H1 (cell line): ENCODE measurements around the gene CRTC3. TPM values are rescaled to one million over a fixed set of nuclear protein-coding genes. Genes with fewer than 3 reads are reported as not detected.
A peak's percentile ranks its signal among the peaks of the same experiment; 100 is the strongest.

ENCODE experiments used
- CTCF ChIA-PET: fragments of 300-600 bp; sonication (Branson Sonifier 250); formaldehyde crosslinking; loops from one replicate; lab custom pipeline; 2021; ENCODE audit not compliant: partially characterized antibody; lab: Charles Lee
- POLR2A ChIA-PET: fragments of 300-600 bp; sonication (Branson Sonifier 250); formaldehyde crosslinking; loops from one replicate; lab custom pipeline; 2021; ENCODE audit warnings: inconsistent platforms; ENCODE audit not compliant: partially characterized antibody; lab: Charles Lee
- DNase-seq, 2 experiments: peaks; one replicate each; pipeline versions ENCODE4 v3.0.0 to v3.0.0-alpha.2; 2010 to 2022; ENCODE audit warnings: low spot score in 2 of 2, low read depth in 1 of 2, mixed read lengths in 1 of 2
- FAIRE-seq: peaks from 2 replicates; lab custom pipeline; 2011; peaks lifted over from hg19 to GRCh38; lab: Jason Lieb, UNC
- H2AFZ ChIP-seq: 2 replicates; pipeline ENCODE4 v1.8.1; 2012; ENCODE audit warnings: low read length, inconsistent platforms
- H2AK5ac ChIP-seq: 2 replicates; pipeline ENCODE4 v1.6.1; 2013; ENCODE audit warnings: low read depth, low read length
- H2BK120ac ChIP-seq: replicated peaks from 2 replicates; pipeline ENCODE3; 2013; ENCODE audit warnings: low read depth, low read length, inconsistent platforms
- H2BK12ac ChIP-seq: 2 replicates; pipeline ENCODE4 v1.6.1; 2013; ENCODE audit warnings: low read depth, low read length
- H2BK15ac ChIP-seq: 2 replicates; pipeline ENCODE4 v1.6.1; 2013; ENCODE audit warnings: low read length
- H2BK20ac ChIP-seq: 2 replicates; pipeline ENCODE4 v1.6.1; 2013; ENCODE audit warnings: low read length
- H2BK5ac ChIP-seq: 2 replicates; pipeline ENCODE4 v1.6.1; 2013; ENCODE audit warnings: low read depth, low read length
- H3K14ac ChIP-seq: 2 replicates; pipeline ENCODE4 v1.6.1; 2013; ENCODE audit warnings: inconsistent platforms; ENCODE audit not compliant: insufficient read length
- H3K18ac ChIP-seq: 2 replicates; pipeline ENCODE4 v1.6.1; 2013; ENCODE audit warnings: low read length; ENCODE audit errors: extremely low read depth
- H3K23ac ChIP-seq: 2 replicates; pipeline ENCODE4 v1.6.1; 2013; ENCODE audit warnings: inconsistent platforms; ENCODE audit not compliant: insufficient read length
- H3K23me2 ChIP-seq: 2 replicates; pipeline ENCODE4 v1.6.1; 2013; ENCODE audit warnings: low read depth, low read length
- H3K27ac ChIP-seq: 2 replicates; pipeline ENCODE4 v1.6.1; 2011; ENCODE audit warnings: low read depth, low read length, inconsistent platforms
- H3K27me3 ChIP-seq, 4 experiments: replicated peaks in 1 of 4; 1 replicate in 1 of 4; 2 replicates in 3 of 4; pipeline versions ENCODE4 v1.6.1 to v1.8.1; 2011 to 2013; ENCODE audit warnings: low read length in 3 of 4, mild to moderate bottlenecking in 3 of 4, inconsistent platforms in 2 of 4, mixed read lengths in 2 of 4, moderate library complexity in 1 of 4; ENCODE audit not compliant: control insufficient read depth in 3 of 4, insufficient read depth in 3 of 4; ENCODE audit errors: extremely low read depth in 1 of 4
- H3K36me3 ChIP-seq, 4 experiments: 2 replicates each; pipeline versions ENCODE4 v1.6.1 to v1.8.1; 2011 to 2013; ENCODE audit warnings: mild to moderate bottlenecking in 4 of 4, low read length in 3 of 4, moderate library complexity in 2 of 4, control low read depth in 1 of 4, inconsistent platforms in 1 of 4; ENCODE audit not compliant: insufficient read depth in 4 of 4, control insufficient read depth in 2 of 4
- H3K4ac ChIP-seq: replicated peaks from 2 replicates; pipeline ENCODE3; 2013; ENCODE audit warnings: low read length, low read depth, mixed read lengths, inconsistent platforms; ENCODE audit not compliant: insufficient read length
- H3K4me1 ChIP-seq, 4 experiments: replicated peaks in 1 of 4; 1 replicate in 1 of 4; 2 replicates in 3 of 4; pipeline versions ENCODE4 v1.6.1 to v1.8.1; 2011 to 2013; ENCODE audit warnings: low read length in 3 of 4, inconsistent platforms in 2 of 4, mixed read lengths in 1 of 4; ENCODE audit not compliant: insufficient read depth in 4 of 4, control insufficient read depth in 3 of 4
- H3K4me2 ChIP-seq, 2 experiments: 2 replicates each; pipeline versions ENCODE4 v1.6.1 to v1.8.1; 2011 to 2013; ENCODE audit warnings: low read depth in 2 of 2, low read length in 2 of 2, control low read depth in 1 of 2, inconsistent platforms in 1 of 2, mild to moderate bottlenecking in 1 of 2; ENCODE audit not compliant: insufficient read depth in 1 of 2
- H3K4me3 ChIP-seq, 4 experiments: fragments of 200-600, 300-600 bp in 1 of 4; sonication (generic), shearing (Covaris generic), sonication (Bioruptor Twin) in 1 of 4; 2 replicates each; pipeline versions ENCODE4 v1.5.1 to v1.8.1; 2011 to 2016; ENCODE audit warnings: low read length in 4 of 4, low read depth in 3 of 4, control low read depth in 2 of 4, inconsistent platforms in 2 of 4, mild to moderate bottlenecking in 2 of 4, mixed read lengths in 1 of 4, moderate library complexity in 1 of 4; ENCODE audit not compliant: insufficient read depth in 2 of 4; ENCODE audit errors: extremely low read depth in 1 of 4
- H3K56ac ChIP-seq: replicated peaks from 2 replicates; pipeline ENCODE3; 2013; ENCODE audit warnings: low read depth, mild to moderate bottlenecking, mixed read lengths, low read length, inconsistent platforms; ENCODE audit not compliant: insufficient read length
- H3K79me1 ChIP-seq: 2 replicates; pipeline ENCODE4 v1.6.1; 2013; ENCODE audit warnings: low read depth, low read length, control low read depth
- H3K79me2 ChIP-seq, 2 experiments: 2 replicates each; pipeline versions ENCODE4 v1.6.1 to v1.8.1; 2012 to 2013; ENCODE audit warnings: low read length in 2 of 2, mild to moderate bottlenecking in 2 of 2, inconsistent platforms in 1 of 2; ENCODE audit not compliant: insufficient read depth in 2 of 2, control insufficient read depth in 1 of 2
- H3K9ac ChIP-seq, 4 experiments: replicated peaks in 1 of 4; 1 replicate in 1 of 4; 2 replicates in 3 of 4; pipeline versions ENCODE4 v1.6.1 to v1.8.1; 2011 to 2013; ENCODE audit warnings: low read depth in 3 of 4, low read length in 3 of 4, control low read depth in 2 of 4, mild to moderate bottlenecking in 2 of 4, moderate library complexity in 2 of 4, inconsistent platforms in 1 of 4; ENCODE audit errors: extremely low read depth in 1 of 4
- H3K9me3 ChIP-seq, 2 experiments: 2 replicates each; pipeline versions ENCODE4 v1.6.1 to v1.8.1; 2012 to 2013; ENCODE audit warnings: mild to moderate bottlenecking in 2 of 2, moderate library complexity in 2 of 2, control low read depth in 1 of 2, inconsistent platforms in 1 of 2, low read depth in 1 of 2, low read length in 1 of 2, mixed read lengths in 1 of 2; ENCODE audit not compliant: insufficient read depth in 2 of 2
- H4K20me1 ChIP-seq, 2 experiments: replicated peaks in 1 of 2; 2 replicates each; pipeline versions ENCODE3 to v1.8.1; 2011 to 2013; ENCODE audit warnings: inconsistent platforms in 2 of 2, low read length in 2 of 2, mild to moderate bottlenecking in 1 of 2; ENCODE audit not compliant: insufficient read depth in 2 of 2, control insufficient read depth in 1 of 2
- H4K5ac ChIP-seq: 2 replicates; pipeline ENCODE4 v1.6.1; 2013; ENCODE audit warnings: low read length, low read depth, mixed read lengths, inconsistent platforms; ENCODE audit not compliant: insufficient read length
- H4K8ac ChIP-seq: 2 replicates; pipeline ENCODE4 v1.8.0; 2013; ENCODE audit warnings: mild to moderate bottlenecking, moderate library complexity, low read length, inconsistent platforms; ENCODE audit not compliant: insufficient read depth; ENCODE audit errors: extremely low read depth
- H4K91ac ChIP-seq: replicated peaks from 2 replicates; pipeline ENCODE3; 2013; ENCODE audit warnings: low read length, mixed read lengths, inconsistent platforms; ENCODE audit not compliant: insufficient read length
- CTCF ChIP-seq, 3 experiments: IDR thresholded peaks; 1 replicate in 2 of 3; 2 replicates in 1 of 3; pipeline versions ENCODE4 v1.5.1 to v1.6.1; 2011; ENCODE audit warnings: low read length in 3 of 3, mild to moderate bottlenecking in 3 of 3, inconsistent platforms in 2 of 3, low read depth in 1 of 3, moderate library complexity in 1 of 3; ENCODE audit not compliant: insufficient read depth in 1 of 3; ENCODE audit errors: control extremely low read depth in 1 of 3
- EZH2 ChIP-seq: fragments of 200-600 bp; sonication (generic); IDR thresholded peaks from 2 replicates; pipeline ENCODE4 v1.7.1; 2012; ENCODE audit warnings: low read depth, mild to moderate bottlenecking, moderate library complexity, low read length, inconsistent platforms; ENCODE audit not compliant: severe bottlenecking
- MAFK ChIP-seq: IDR thresholded peaks from 2 replicates; pipeline ENCODE4 v1.6.1; 2012; ENCODE audit warnings: low read depth, mild to moderate bottlenecking, improper control_type of control experiment, low read length
- MAX ChIP-seq: IDR thresholded peaks from 2 replicates; pipeline ENCODE4 v1.6.1; 2012; ENCODE audit warnings: inconsistent platforms
- RAD21 ChIP-seq, 2 experiments: IDR thresholded peaks in 1 of 2; conservative IDR thresholded peaks in 1 of 2; 2 replicates each; pipeline ENCODE4 v1.6.1; 2011; ENCODE audit warnings: low read depth in 2 of 2, low read length in 2 of 2, improper control_type of control experiment in 1 of 2, inconsistent platforms in 1 of 2, mild to moderate bottlenecking in 1 of 2, moderate library complexity in 1 of 2
- RBBP5 ChIP-seq: IDR thresholded peaks from 2 replicates; pipeline ENCODE4 v1.7.1; 2012; ENCODE audit warnings: low read depth, mild to moderate bottlenecking, inconsistent platforms, low read length, moderate library complexity, borderline replicate concordance
- WGBS, 2 experiments: shearing (Covaris generic) in 1 of 2; methylation state at CpG; one replicate each; pipeline versions ENCODE4 v1.1.6 to v1.1.7; 2013 to 2015; ENCODE audit warnings: low lambda C conversion rate in 2 of 2, mixed read lengths in 2 of 2, inconsistent platforms in 1 of 2, low coverage in 1 of 2, missing lambda C conversion rate in 1 of 2; ENCODE audit not compliant: insufficient replicate concordance in 2 of 2, insufficient coverage in 1 of 2, insufficient read length in 1 of 2; ENCODE audit errors: extremely low coverage in 1 of 2, missing lambda C conversion rate in 1 of 2; 5-methylcytosine and 5-hydroxymethylcytosine counted together
- polyA plus RNA-seq, 7 experiments: library from polyadenylated mRNA; depleted of rRNA in 3 of 7; stranded (reverse) in 5 of 7; unstranded in 2 of 7; fragments of >200 nt in 5 of 7; fragments of 200-250 nt in 2 of 7; gene quantifications; 1 replicate in 5 of 7; 2 replicates in 1 of 7; 4 replicates in 1 of 7; pipeline versions ENCODE4 v1.2.1 to v1.2.3, GENCODE V29; 2011 to 2013; ENCODE audit warnings: missing spikeins in 2 of 7, mixed read lengths in 2 of 7
- total RNA-seq: library from RNA; stranded (reverse); fragmentation: NEBNext Ultra II Directional; extraction: Animal tissue kit (Norgen Biotek cat#: 25700); gene quantifications from 2 replicates; pipeline ENCODE4 v1.2.1, GENCODE V29; 2021

CRTC3 gene
- total and polyA plus RNA-seq, 2 of the 8 experiments (the other 6 are each of a cell fraction or from before 2014, with no cell fraction given) = 5.0 to 5.3 TPM

- Histone ChIP-seq H4K20me1 (no peaks in the 10 kb centered on the region), H3K79me2 (no peaks in the 10 kb centered on the region), H3K27me3 (0 out of 7 replicates have a peak, but pooled peaks cover 0 to 5% (median 0%) of the 10 kb centered on the region in 4 experiments), H3K23ac (no peak overlapping the region), H3K4me1 (peaks cover 4 to 16% (median 10%) of the 10 kb centered on the region in 4 experiments), H3K79me1 (no peaks in the 10 kb centered on the region), H3K4me2 (no peak overlapping the region), H3K23me2 (no peaks in the 10 kb centered on the region), H3K56ac (no peak overlapping the region), H3K36me3 (no peaks in the 10 kb centered on the region), H4K5ac (no peak overlapping the region), H3K18ac (no peak overlapping the region), H3K9ac (no peak overlapping the region), H3K14ac (no peak overlapping the region), H2BK5ac (no peak overlapping the region), H3K4ac (no peak overlapping the region), H2AK5ac (no peak overlapping the region), H2BK20ac (no peak overlapping the region), H2BK120ac (no peak overlapping the region), H4K8ac (no peak overlapping the region), H4K91ac (no peak overlapping the region), H2AFZ (no peak overlapping the region), H3K9me3 (no peaks in the 10 kb centered on the region), H2BK12ac (no peak overlapping the region), H3K4me3 (no peak overlapping the region), H3K27ac (no peak overlapping the region), H2BK15ac (no peak overlapping the region)
- DNase-seq = no peak
- FAIRE-seq = no peak
- ChIA-PET POLR2A (interaction anchor here (1.0 kb wide), 2 partner anchors 12 to 18 kb away, joined by 3 read pairs; no protein-coding TSS in a partner anchor), CTCF (interaction anchor here (0.6 to 1.7 kb wide), 14 partner anchors 10 to 1331 kb away, joined by 3 to 10 read pairs (median 4); no protein-coding TSS in a partner anchor)
- WGBS, 2 experiments = 60% methylated on average over 4 of the region's 4 CpGs; no CpG with 5 or more reads in 1 of the 2 experiments
- no peak for TF ChIP-seq RBBP5
- TF ChIP-seq CTCF (IDR thresholded peaks at IDR 0.05; ENCODE audit: control extremely low read depth in 1 of 3, insufficient read depth in 1 of 3, low read depth in 1 of 3, low read length in 3 of 3) = peak; percentile 35 to 58 (median 58)
- TF ChIP-seq MAX = no peak
- no peak for TF ChIP-seq EZH2
- TF ChIP-seq RAD21 (IDR thresholded peaks at IDR 0.05 in 1 of 2, conservative IDR thresholded peaks at IDR 0.05 in 1 of 2; ENCODE audit: low read depth in 2 of 2, low read length in 2 of 2) = peak; percentile 26 to 51; a peak in 3 of 4 replicates
- no peak for TF ChIP-seq MAFK
Observed at GRCh38 chr15:90603893-90604292, 74.2 kb downstream of the CRTC3 start.
